Activated CD8-positive, alpha-beta T cell treated with anti-CD3 and anti-CD28 coated beads, Interleukin-2, amount 10 ng/mL, durations not matched to agents 7 days and 5 days (primary cell): ENCODE results near the gene NDRG2. TPM values are rescaled to one million over a fixed set of nuclear protein-coding genes. Genes with fewer than 3 reads are reported as not detected.
A peak's percentile ranks its signal among the peaks of the same experiment; 100 is the strongest.
"Not testable (repeated sequence)": the region's sequence is repeated elsewhere in the genome, so short reads cannot be mapped to it uniquely, and the experiment has no call there.

Experiments
- ATAC-seq: fragments of 150-1000 bp; cut with Tn5 transposase; one replicate; pipeline ENCODE4 v1.10.0; 2021; ENCODE audit warnings: moderate library complexity
- CTCF ChIA-PET: fragments of 350-600 bp; sonication (Branson Sonifier 250); formaldehyde crosslinking; loops from one replicate; lab custom pipeline; 2021; ENCODE audit warnings: antibody characterized with exemption; lab: Charles Lee
- POLR2A ChIA-PET: fragments of 350-600 bp; sonication (Branson Sonifier 250); formaldehyde crosslinking; loops from one replicate; lab custom pipeline; 2021; ENCODE audit warnings: antibody characterized with exemption; lab: Charles Lee
- DNase-seq: peaks from one replicate; pipeline ENCODE4 v3.0.0-alpha.2; 2020
- H3K27ac Mint-ChIP-seq: one replicate; pipeline ENCODE4 v1.8.0; 2021; ENCODE audit warnings: mild to moderate bottlenecking, mixed read lengths
- H3K27me3 Mint-ChIP-seq: one replicate; pipeline ENCODE4 v1.8.0; 2021; ENCODE audit warnings: low read depth, mixed read lengths
- H3K36me3 Mint-ChIP-seq: one replicate; pipeline ENCODE4 v1.8.0; 2021; ENCODE audit warnings: low read depth, mixed read lengths
- H3K4me1 Mint-ChIP-seq: one replicate; pipeline ENCODE4 v1.8.0; 2021; ENCODE audit warnings: low read depth, mixed read lengths
- H3K4me3 Mint-ChIP-seq: one replicate; pipeline ENCODE4 v1.8.0; 2021; ENCODE audit warnings: mild to moderate bottlenecking, mixed read lengths
- H3K9me3 Mint-ChIP-seq: one replicate; pipeline ENCODE4 v1.8.0; 2022; ENCODE audit warnings: mixed read lengths; ENCODE audit not compliant: insufficient read depth
- total RNA-seq, 2 experiments: library from RNA; stranded (reverse); gene quantifications; one replicate each; pipeline ENCODE4 v1.2.3, GENCODE V29; 2021

NDRG2 gene
- total RNA-seq, 2 experiments from 2014 or later: 6.2 to 7.6 TPM

DNA sequence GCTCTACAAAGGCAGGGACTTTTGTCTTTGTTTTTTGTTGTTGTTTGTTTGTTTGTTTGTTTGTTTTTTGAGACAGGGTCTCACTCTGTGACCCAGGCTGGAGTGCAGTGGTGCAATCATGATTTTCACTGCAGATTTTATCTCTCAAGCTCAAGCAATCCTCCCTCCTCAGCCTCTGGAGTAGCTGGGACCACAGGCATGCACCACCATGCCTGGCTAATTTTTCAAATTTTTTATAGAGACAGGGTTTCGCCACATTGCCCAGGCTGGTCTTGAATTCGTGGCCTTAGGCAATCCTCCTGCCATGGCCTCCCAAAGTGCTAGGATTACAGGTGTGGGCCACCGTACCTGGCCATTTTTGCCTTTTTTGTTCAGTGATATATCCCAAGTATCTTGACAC, 16.1 kb upstream of the NDRG2 start:
- H3K9me3 Mint-ChIP-seq, POLR2A ChIA-PET: not testable (repeated sequence)
- CTCF ChIA-PET: interaction anchor here (0.7 to 7.2 kb wide), 14 partner anchors 12 to 71 kb away, joined by 3 to 172 read pairs (median 6); partner anchors contain the start of genes NDRG2 and TPPP2

DNA sequence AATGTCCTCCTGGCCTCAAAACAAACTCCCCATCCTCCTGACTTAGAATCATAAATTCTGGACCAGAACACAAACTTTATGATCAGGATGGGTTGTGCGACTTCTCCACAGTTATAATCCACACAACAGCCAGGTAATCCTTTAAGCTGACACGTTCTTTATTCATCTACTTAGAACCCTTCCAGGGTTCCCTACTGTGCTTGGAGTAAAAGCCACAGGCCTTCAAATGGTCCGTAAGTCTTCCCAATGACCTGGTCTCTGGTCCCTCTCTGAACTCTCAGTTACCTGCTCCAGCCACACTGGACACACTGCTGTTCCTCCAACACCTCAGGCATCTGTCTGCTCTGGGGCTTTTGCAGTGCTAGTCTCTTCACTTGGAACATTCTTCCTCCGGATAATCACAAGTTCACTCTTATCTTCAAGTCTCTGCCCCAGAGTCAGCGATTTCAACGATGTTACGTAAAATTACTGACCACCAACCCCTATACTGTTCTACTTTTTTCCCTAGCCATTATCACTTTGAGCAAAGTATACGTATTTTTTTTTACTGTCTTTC, 15.6 kb upstream of the NDRG2 start:
- Mint-ChIP-seq H3K27me3 (peaks cover 27% of the 10 kb centered on the region), H3K36me3 (no peaks in the 10 kb centered on the region), H3K27ac (no peak overlapping the region), H3K4me1 (peaks cover 6% of the 10 kb centered on the region), H3K4me3 (no peak overlapping the region), H3K9me3 (no peaks in the 10 kb centered on the region)
- POLR2A ChIA-PET: interaction anchor here (1.2 kb wide), 1 partner anchor 25 kb away, joined by 3 read pairs; no protein-coding TSS in a partner anchor
- DNase-seq (no peak), ATAC-seq (peak; percentile 35)
- CTCF ChIA-PET: interaction anchor here (0.7 to 7.2 kb wide), 18 partner anchors 8 to 359 kb away, joined by 3 to 172 read pairs (median 6); partner anchors contain the start of genes ARHGEF40, NDRG2 and TPPP2

More for the DNA sequence above, 16.1 kb upstream of the NDRG2 start:
- not testable (repeated sequence) for H3K4me1 Mint-ChIP-seq, H3K36me3 Mint-ChIP-seq, ATAC-seq, DNase-seq, H3K4me3 Mint-ChIP-seq, H3K27ac Mint-ChIP-seq
- H3K27me3 Mint-ChIP-seq: peaks cover 31% of the 10 kb centered on the region

DNA sequence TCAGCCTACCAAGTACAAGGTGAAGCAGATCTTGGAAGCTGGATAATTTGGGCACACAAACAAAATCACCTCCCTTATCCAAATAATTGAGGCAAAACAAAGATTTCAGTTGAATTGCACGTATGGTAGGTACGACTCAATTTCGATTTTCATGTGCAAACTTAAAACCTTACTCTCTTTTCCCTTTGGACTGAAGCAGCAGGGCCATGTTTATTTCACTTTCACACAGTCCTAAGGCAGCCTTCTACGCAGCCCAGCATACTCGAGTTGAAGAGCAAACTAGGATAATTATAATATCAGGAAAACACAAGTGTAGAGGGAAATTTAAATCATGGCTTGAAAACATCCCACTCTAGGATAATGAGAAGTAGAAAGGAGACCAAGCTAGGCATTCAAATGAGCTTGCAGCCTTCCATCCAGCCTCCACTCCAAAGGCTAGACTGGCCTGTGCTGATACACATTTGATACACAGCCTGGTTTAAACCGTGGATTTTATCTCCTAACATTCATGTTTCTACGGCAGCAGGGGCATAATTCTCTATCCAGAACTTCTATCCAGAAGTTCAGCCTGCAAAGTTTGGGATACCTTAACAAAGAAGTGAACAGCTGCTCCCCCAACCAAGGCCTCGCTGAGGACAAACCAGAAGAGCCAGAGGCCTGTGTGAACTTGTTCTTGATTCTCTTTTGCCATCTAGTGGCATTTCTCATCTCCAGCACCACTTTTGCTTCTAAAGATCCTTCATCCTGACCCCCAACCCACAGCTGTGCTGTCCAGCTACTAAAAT, 14.9 kb upstream of the NDRG2 start:
- peak; percentile 67 for ATAC-seq
- no peak overlapping the region for H3K27ac Mint-ChIP-seq
- DNase-seq: peak; percentile 29
- no peaks in the 10 kb centered on the region for H3K9me3 Mint-ChIP-seq
- peaks cover 22% of the 10 kb centered on the region for H3K27me3 Mint-ChIP-seq
- no peaks in the 10 kb centered on the region for H3K36me3 Mint-ChIP-seq
- ChIA-PET CTCF (interaction anchor here (0.7 to 7.2 kb wide), 17 partner anchors 8 to 358 kb away, joined by 3 to 172 read pairs (median 6); partner anchors contain the start of genes ARHGEF40 and TPPP2), POLR2A (interaction anchor here (1.2 kb wide), 1 partner anchor 25 kb away, joined by 3 read pairs; no protein-coding TSS in a partner anchor)
- H3K4me1 Mint-ChIP-seq: peaks cover 6% of the 10 kb centered on the region
- no peak overlapping the region for H3K4me3 Mint-ChIP-seq

DNA sequence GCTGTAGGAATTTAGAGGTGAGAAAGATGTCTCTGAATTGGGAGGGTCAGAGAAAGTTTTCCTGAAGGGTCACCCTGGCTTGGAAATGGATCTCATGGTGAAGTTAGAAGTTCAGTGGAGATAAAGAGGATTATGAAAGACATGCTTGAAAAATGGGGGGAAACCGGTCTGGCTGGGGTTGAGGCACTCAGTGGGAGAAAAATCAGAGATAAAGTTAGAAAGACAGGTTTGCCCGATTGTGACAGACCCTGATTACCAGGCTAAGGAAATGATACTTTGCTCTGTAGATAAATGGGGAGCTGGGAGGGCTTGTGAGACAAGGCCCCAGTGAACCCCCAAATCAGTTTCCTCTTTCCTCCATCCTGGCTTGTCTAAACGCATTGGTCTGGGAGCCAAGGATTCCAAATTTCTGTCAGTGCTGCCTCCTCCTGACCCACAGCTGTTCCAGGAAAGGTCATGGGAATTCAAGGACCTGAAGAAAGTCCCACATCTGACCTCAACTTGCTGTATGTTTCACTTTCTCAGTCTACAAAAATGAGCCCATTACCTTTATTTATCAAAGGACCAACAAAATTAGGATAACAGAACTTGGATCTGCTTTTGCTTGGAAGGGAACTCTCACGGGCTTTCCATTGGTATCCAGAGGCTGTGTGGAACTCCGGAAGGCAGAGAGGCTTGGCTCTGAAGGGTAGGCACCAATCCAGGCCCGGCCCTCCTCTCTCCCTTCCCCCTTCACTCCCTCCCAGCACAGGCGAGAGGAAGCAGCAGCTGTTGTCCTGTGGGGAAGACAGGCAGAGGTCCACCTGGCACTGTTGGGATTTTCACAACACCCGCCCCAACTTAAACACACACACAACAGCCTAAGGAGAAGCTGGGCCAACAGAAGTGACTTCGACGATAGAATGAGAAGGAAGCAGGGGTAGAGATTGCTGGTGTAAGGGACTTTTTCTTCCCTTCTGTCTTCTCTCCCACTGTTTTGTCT, 13.9 kb upstream of the NDRG2 start:
- POLR2A ChIA-PET: no interaction called here

DNA sequence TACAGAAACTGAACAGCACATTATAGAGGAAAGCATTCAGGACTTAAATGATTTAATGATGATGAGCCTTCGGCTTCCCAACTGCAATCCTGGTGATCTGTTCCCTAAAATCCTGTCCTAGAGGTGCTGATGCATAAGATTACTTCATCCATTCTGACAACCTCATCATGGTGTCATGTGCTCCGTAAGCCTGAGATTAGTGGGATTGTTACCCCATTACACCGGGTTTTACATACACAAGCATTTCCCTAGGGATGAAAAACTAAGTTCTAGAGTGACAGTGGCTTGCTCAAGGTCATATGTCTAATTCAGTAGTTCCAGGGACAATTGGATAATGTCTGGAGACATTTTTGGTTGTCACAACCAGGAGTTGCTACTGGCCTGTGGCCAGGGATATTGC, 12.3 kb upstream of the NDRG2 start:
- CTCF ChIA-PET: interaction anchor here (12.6 kb wide), 1 partner anchor 21 kb away, joined by 117 read pairs; no protein-coding TSS in a partner anchor
- no peak for ATAC-seq
- H3K36me3 Mint-ChIP-seq: no peaks in the 10 kb centered on the region
- peaks cover 18% of the 10 kb centered on the region for H3K27me3 Mint-ChIP-seq
- DNase-seq: no peak
- POLR2A ChIA-PET: no interaction called here
- H3K4me1 Mint-ChIP-seq: no peaks in the 10 kb centered on the region
- H3K4me3 Mint-ChIP-seq: no peak overlapping the region
- no peak overlapping the region for H3K27ac Mint-ChIP-seq
- H3K9me3 Mint-ChIP-seq: no peaks in the 10 kb centered on the region

More for the DNA sequence above, 13.9 kb upstream of the NDRG2 start:
- Mint-ChIP-seq H3K36me3 (no peaks in the 10 kb centered on the region), H3K4me1 (no peaks in the 10 kb centered on the region), H3K9me3 (no peaks in the 10 kb centered on the region), H3K4me3 (no peak overlapping the region), H3K27me3 (peaks cover 18% of the 10 kb centered on the region), H3K27ac (no peak overlapping the region)
- CTCF ChIA-PET: interaction anchor here (1.1 to 7.2 kb wide), 3 partner anchors 25 to 33 kb away, joined by 6 to 172 read pairs (median 6); no protein-coding TSS in a partner anchor
- DNase-seq: no peak
- ATAC-seq: no peak

DNA sequence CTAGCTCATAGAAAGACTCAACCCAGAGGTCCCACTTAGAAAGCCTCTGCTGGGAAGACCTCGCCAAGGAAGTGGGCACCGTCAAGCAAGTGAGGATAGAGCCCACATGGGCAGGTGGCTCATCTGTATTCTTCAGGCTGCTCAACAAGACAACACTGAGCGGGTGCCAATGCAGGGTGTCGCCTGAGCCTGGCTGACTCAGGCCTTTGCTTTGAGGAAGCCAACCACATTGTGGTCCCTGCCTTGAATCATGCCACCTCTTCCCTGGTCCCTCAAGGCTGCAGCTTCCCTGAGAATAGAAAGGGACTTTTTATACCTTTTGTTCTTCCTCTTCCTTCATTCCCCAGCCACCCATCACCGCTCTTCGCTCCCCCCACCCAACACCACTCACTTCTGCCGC, 11.9 kb upstream of the NDRG2 start:
- H3K4me1 Mint-ChIP-seq: no peaks in the 10 kb centered on the region
- no peaks in the 10 kb centered on the region for H3K9me3 Mint-ChIP-seq
- no peak overlapping the region for H3K27ac Mint-ChIP-seq
- ChIA-PET POLR2A (no interaction called here), CTCF (interaction anchor here (1.8 to 12.6 kb wide), 2 partner anchors 21 to 31 kb away, joined by 5 to 117 read pairs; no protein-coding TSS in a partner anchor)
- H3K4me3 Mint-ChIP-seq: no peak overlapping the region
- no peak for DNase-seq
- no peaks in the 10 kb centered on the region for H3K36me3 Mint-ChIP-seq
- ATAC-seq: no peak
- H3K27me3 Mint-ChIP-seq: peaks cover 16% of the 10 kb centered on the region

DNA sequence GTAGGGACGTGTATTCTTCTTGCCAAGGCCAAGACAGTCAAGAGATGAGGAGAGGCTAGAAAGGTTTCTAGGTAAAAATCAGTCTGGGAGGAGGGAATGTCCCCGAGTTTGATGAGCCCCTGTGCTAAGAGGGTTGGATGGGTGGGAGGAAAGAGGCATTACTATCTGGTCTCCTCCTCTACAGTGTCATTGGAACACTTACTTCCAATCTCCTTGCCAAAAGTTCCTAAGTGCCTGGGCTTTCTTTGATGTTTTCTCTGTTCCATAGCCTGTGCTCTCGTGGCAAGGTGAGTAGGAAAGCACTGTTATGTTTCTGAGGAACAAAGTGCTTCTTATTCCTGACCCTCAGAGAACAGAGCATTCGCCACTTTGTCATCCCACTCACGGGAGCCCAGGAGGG, 9.8 kb upstream of the NDRG2 start, which contains the start of gene RNASE13:
Gene RNASE13 (minus strand): TSS at position 101 of the 400 bp plus-strand sequence. CDS start 519 bp downstream, outside the sequence.
- Mint-ChIP-seq H3K27me3 (peaks cover 14% of the 10 kb centered on the region), H3K4me1 (no peaks in the 10 kb centered on the region), H3K9me3 (no peaks in the 10 kb centered on the region), H3K36me3 (no peaks in the 10 kb centered on the region), H3K27ac (no peak within 1 kb of the TSS), H3K4me3 (no peak within 1 kb of the TSS)
- CTCF ChIA-PET: interaction anchor here (1.8 to 12.6 kb wide), 2 partner anchors 19 to 33 kb away, joined by 5 to 117 read pairs; no protein-coding TSS in a partner anchor
- no peak for ATAC-seq
- POLR2A ChIA-PET: interaction anchor here (1.3 kb wide), 1 partner anchor 35 kb away, joined by 3 read pairs; the partner anchor contains the start of gene ARHGEF40
- no peak for DNase-seq

DNA sequence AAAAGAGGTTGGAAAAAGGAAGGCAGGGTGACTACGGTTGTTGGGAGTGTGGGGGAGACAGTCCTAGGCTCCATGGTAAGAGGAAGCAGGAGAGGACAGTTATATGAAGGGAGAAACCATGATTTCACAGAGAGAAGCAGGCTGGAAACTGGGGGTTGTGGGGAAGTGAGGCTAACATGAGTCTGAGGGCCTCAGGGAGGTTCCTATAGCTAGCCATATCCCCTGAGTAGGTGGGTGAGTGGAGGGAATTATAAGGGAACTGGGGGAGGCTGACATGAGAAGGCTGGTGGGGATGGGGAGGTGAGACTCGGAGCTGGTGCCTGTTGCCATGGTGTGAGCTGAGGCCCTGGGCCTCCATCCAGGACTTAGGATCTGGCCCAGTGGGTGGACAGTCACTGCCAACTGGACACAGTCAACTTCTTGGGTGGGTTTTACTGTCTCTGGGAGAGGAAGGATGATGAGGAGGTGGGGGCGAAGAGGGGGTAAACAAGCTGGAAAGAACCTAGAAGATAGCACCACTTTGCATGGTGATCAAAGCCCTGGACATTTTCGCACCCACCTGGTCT, 8.4 kb upstream of the NDRG2 start:
- DNase-seq: no peak

DNA sequence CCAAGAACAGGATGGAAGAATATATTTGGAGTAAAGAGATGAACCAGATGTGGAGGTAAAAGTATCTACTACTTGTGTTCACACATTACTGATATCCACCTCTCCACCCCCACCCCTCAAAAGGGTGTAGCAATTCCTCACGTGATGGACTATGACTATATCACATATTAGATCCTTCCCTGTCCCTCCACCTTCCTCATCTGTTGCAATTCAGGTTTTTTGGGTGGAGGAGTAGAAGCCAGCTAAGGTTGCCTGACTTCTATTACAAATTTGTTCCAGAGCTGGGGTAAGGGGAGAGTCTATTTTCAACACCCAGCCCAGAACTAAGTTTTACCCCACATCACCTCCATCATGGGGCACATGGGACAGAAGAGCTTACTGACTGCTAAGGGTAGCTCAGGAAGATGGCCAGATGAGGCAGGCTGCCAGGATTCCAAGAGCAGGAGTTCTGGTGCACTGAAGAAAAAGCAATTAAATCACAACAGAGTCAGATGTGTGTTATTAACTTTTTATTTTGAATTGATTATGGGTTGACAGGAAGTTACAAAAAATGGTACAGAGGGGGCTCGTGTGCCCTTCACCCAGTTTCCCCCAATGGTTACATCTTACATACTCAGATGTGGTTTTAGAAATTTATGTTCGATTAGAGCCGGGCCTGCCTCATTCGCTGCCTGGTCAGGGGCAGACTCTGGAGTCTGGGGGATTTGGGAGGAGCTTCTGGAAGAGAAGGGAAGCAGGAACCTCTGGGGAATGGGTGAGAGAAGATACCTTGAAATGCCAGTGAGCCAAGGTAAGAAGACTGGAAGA, 7.7 kb upstream of the NDRG2 start:
- CTCF ChIA-PET: interaction anchor here (0.9 to 12.6 kb wide), 3 partner anchors 17 to 72 kb away, joined by 3 to 117 read pairs (median 8); no protein-coding TSS in a partner anchor
- Mint-ChIP-seq H3K27ac (no peak overlapping the region), H3K4me3 (no peak overlapping the region), H3K27me3 (peaks cover 10% of the 10 kb centered on the region), H3K36me3 (no peaks in the 10 kb centered on the region), H3K4me1 (no peaks in the 10 kb centered on the region), H3K9me3 (no peaks in the 10 kb centered on the region)
- DNase-seq: no peak
- no peak for ATAC-seq
- POLR2A ChIA-PET: interaction anchor here (0.6 kb wide), 1 partner anchor 9 kb away, joined by 3 read pairs; no protein-coding TSS in a partner anchor

More for the DNA sequence above, 8.4 kb upstream of the NDRG2 start:
- Mint-ChIP-seq H3K9me3 (no peaks in the 10 kb centered on the region), H3K4me3 (no peak overlapping the region), H3K4me1 (no peaks in the 10 kb centered on the region), H3K27me3 (peaks cover 12% of the 10 kb centered on the region), H3K36me3 (no peaks in the 10 kb centered on the region), H3K27ac (no peak overlapping the region)
- no peak for ATAC-seq
- CTCF ChIA-PET: interaction anchor here (2.6 to 12.6 kb wide), 2 partner anchors 18 to 71 kb away, joined by 8 to 117 read pairs; no protein-coding TSS in a partner anchor
- POLR2A ChIA-PET: interaction anchor here (0.6 to 1.3 kb wide), 2 partner anchors 37 to 546 kb away, joined by 3 to 4 read pairs; partner anchors contain the start of gene ARHGEF40

DNA sequence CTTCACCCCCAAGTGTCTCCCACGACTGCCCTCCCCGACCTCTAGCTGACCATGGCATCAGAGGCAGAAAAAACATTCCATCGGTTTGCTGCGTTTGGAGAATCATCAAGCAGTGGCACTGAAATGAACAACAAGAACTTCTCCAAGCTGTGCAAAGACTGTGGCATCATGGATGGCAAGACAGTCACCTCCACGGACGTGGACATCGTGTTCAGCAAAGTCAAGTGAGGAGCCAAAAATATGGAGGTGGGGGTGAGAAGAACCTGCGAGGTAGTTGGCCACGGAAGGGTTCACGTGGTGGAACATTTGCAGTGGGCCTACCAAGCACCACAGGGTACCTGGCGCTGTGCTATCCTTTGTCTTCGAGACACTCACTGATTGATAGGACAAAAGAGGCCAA, 5.7 kb upstream of the NDRG2 start:
- H3K4me3 Mint-ChIP-seq: no peak overlapping the region
- H3K36me3 Mint-ChIP-seq: no peaks in the 10 kb centered on the region
- no peaks in the 10 kb centered on the region for H3K4me1 Mint-ChIP-seq
- no peak for DNase-seq
- CTCF ChIA-PET: interaction anchor here (1.5 to 12.6 kb wide), 3 partner anchors 10 to 59 kb away, joined by 3 to 117 read pairs (median 14); no protein-coding TSS in a partner anchor
- POLR2A ChIA-PET: no interaction called here
- no peaks in the 10 kb centered on the region for H3K9me3 Mint-ChIP-seq
- ATAC-seq: no peak
- no peak overlapping the region for H3K27ac Mint-ChIP-seq
- peaks cover 18% of the 10 kb centered on the region for H3K27me3 Mint-ChIP-seq
